Activated effector memory CD4-positive, alpha-beta T cell treated with anti-CD3 and anti-CD28 coated beads, Interleukin-2, amount 50 U/mL, for 16 hours (primary cell): ENCODE measurements around the gene DIP2C.
"Not testable (repeated sequence)": the region's sequence is repeated elsewhere in the genome, so short reads cannot be mapped to it uniquely, and the experiment has no call there.

Experiments used
- DNase-seq: peaks from one replicate; pipeline ENCODE4 v3.0.0-alpha.2; 2020

Gene DIP2C, protein sequence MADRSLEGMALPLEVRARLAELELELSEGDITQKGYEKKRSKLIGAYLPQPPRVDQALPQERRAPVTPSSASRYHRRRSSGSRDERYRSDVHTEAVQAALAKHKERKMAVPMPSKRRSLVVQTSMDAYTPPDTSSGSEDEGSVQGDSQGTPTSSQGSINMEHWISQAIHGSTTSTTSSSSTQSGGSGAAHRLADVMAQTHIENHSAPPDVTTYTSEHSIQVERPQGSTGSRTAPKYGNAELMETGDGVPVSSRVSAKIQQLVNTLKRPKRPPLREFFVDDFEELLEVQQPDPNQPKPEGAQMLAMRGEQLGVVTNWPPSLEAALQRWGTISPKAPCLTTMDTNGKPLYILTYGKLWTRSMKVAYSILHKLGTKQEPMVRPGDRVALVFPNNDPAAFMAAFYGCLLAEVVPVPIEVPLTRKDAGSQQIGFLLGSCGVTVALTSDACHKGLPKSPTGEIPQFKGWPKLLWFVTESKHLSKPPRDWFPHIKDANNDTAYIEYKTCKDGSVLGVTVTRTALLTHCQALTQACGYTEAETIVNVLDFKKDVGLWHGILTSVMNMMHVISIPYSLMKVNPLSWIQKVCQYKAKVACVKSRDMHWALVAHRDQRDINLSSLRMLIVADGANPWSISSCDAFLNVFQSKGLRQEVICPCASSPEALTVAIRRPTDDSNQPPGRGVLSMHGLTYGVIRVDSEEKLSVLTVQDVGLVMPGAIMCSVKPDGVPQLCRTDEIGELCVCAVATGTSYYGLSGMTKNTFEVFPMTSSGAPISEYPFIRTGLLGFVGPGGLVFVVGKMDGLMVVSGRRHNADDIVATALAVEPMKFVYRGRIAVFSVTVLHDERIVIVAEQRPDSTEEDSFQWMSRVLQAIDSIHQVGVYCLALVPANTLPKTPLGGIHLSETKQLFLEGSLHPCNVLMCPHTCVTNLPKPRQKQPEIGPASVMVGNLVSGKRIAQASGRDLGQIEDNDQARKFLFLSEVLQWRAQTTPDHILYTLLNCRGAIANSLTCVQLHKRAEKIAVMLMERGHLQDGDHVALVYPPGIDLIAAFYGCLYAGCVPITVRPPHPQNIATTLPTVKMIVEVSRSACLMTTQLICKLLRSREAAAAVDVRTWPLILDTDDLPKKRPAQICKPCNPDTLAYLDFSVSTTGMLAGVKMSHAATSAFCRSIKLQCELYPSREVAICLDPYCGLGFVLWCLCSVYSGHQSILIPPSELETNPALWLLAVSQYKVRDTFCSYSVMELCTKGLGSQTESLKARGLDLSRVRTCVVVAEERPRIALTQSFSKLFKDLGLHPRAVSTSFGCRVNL (N-terminal part only)

DNA sequence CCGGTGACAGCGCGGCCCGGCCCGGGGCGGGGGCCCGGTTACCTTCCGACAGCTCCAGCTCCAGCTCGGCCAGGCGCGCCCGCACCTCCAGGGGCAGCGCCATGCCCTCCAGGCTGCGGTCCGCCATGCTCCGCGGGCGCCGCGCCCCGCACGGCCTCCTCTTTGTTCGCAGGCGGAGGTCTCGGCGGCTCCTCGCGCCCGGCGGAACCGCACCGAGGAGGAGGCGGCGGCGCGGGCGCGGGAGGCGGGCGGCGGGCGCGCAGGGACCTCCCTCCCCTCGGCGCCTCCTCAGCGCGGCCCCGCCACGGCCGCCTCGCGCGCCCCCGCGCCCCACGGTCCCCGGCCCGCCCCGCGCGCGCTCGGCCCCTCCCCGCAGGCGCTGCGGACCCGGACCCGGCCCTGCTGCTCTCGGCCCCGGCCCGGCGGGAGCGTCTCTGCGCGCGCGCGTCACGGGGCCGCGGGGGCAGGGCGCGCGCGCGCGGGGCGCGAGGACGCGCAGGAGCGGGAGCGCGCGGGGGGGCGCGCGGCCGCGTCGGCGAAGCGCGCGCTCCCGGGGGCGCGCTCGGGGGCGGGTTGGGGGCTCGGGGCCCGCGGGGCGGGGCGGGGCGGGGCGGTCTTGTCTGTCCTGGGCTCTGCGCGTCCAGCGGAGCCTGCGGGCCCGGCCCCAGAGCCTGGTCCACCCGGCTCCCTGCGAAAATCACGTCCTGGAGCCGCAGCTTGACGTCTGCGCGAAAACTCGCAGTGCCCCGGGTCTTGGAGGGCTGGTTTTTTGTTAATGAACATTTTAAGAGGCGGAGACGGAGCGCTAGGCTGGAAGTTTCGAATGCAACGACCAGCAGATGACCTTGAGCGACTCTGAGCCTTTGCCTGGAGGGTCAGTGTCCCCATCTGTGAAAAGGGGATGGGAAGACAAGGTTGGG, at the start of gene DIP2C:
DIP2C (minus strand) TSS at position 217 of the 920 bp plus-strand sequence; CDS start at position 127, 90 bp downstream.
- no peak for DNase-seq

DNA sequence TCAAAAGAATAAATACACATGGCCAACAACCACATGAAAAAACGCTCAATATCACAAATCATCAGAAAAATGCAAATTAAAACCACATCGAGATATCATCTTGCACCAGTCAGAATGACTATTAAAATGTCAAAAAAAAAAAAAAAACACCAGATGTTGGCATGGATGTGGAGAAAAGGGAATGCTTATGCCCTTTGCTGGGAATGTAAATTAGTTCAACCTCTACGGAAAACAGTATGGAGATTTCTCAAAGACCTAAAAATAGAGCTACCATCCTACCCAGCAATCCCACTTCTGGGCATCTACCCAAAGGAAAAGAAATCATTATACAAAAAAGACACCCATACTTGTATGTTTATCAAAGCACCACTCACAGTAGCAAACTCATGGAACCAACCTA, 45.0 kb upstream of the DIP2C start:
- no peak for DNase-seq

DNA sequence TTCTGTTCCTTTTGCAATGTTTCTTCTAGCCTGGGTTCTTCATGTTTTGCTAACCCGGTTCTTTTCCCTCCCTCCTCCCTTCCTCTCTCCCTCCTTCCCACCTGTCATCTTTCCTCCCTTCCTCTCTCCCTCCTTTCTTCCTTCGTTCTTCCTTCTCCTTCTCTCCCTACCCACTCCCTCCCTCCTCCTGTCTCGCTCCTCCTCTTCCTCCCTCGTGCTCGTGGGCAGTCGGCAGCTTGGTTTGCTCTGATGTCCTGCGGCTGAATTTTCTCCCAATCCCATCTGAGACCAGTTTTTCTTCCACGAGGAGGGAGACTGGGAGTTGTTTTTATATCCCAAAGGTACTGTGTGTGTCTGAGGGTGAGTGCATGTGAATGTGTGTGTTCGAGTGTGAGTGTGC, 43.6 kb upstream of the DIP2C start:
- DNase-seq: no peak

DNA sequence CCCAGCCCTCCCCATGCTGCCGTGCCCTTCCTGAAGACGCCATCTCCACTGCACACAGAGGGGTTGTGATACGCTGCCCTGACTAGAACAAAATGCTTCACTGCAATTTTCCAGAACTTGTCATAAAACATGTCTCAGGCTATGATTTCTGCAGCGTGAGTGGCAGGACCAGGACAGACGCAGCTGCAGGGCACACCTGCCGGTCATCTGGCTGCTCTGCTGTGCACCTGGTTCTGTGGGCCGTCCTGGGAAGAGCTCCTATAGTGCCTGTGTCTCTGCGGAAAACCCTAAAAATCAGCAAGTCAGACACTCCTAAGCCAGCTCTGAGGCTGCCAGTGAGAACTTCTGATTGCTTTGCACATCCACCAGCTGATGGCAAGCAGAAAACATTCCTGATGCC, 39.7 kb upstream of the DIP2C start:
- DNase-seq: no peak

DNA sequence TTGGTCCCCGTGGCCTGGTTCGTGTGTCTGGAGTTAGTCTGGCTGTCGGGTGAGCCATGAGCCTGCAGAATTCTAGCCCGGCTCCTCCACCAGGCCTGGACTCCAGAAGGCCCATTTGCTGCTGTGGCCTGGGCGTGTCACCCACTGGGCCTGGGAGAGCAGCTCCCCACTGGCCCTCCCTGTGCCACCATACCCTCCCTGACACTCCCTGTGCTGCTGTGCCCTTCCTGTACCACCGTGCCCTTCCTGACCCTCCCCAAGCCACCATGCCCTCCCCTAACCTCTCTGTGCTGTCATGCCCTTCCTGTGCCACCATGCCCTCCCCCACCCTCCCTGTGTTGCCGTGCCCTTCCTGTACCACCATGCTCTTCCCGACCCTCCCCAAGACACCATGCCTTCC, 39.1 kb upstream of the DIP2C start:
- DNase-seq: no peak

DNA sequence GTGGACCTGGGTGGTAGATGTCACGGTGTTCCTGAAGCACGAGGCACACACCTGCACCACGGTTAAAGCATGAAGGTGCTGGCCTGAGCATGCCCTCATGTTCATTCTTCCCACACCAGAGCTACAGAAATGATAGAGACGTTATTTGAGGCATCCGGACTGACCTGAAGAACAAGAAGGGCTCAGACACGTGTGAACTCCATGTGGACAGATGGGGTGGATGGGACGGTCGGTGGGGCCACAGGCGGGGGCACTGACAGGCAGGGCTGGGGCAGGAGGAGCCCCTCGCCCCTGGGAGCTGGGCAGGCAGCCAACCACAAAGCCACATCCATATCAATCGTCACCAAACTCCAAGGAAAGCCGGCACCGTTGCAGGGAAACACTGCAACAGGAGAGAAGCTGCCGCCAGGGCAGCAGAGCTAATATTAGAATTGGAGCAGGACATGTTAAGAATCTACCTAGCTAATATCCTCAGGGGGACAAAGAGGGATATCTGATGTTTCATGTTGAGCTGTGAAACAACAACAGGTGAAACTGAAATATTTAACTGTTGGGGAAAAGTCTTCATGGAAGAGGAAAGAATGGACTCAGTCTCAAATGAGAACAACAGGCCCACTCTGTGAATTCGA, 37.8 kb upstream of the DIP2C start:
- no peak for DNase-seq

DNA sequence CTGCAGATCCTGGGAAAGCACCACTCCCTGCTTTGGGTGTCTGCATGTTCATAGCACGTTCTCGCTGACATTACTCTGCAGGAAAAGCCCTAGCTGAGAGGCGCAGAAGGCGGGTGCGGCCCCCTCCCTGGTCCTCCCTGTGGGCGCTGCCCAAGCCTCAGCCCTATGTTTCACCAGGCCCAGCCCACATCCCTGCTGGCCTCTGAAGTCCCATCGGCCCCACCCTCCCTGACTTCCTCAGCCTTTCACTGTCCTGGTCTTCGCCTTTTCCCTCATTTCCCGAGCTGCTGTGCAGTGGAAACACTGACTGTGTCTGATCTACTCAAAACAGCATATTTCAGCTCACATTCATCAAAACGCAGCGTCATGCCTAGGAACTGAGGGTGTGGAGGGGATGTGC, 36.3 kb upstream of the DIP2C start:
- no peak for DNase-seq

DNA sequence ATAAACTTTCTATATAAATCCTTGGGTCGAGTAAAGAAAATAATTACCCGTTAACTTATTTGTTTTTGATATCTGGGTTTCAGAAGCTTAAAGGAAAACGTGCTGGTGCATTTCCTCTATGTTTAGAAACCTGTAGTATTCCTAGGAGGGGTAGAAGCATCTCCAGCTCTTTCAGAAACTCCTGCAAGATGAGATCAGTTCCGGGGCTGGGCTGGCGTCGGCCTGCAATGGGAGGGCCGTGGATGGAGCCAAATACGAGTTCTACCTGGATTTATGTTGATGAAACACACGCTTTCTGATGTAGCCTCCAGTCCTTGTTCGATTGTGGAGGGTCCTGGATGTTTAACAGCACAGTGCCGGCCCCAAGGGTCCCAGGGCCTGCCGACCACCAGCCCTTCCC, 35.8 kb upstream of the DIP2C start:
- DNase-seq: no peak

DNA sequence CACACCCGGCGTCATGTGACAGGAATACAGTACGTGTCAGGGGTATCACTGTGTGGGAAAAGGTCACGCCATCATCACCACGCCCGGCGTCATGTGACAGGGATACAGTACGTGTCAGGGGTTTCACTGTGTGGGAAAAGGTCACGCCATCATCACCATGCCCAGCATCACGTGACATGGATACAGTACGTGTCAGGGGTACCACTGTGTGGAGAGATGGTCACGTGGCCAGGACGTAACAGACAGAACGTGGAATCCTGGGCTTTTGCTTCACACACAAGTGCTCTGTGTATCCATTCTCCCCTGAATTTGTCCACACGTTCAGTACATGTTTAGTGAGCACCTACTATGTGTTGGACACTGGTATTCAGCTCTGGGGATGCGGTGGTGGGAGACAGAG, 34.5 kb upstream of the DIP2C start:
- no peak for DNase-seq

DNA sequence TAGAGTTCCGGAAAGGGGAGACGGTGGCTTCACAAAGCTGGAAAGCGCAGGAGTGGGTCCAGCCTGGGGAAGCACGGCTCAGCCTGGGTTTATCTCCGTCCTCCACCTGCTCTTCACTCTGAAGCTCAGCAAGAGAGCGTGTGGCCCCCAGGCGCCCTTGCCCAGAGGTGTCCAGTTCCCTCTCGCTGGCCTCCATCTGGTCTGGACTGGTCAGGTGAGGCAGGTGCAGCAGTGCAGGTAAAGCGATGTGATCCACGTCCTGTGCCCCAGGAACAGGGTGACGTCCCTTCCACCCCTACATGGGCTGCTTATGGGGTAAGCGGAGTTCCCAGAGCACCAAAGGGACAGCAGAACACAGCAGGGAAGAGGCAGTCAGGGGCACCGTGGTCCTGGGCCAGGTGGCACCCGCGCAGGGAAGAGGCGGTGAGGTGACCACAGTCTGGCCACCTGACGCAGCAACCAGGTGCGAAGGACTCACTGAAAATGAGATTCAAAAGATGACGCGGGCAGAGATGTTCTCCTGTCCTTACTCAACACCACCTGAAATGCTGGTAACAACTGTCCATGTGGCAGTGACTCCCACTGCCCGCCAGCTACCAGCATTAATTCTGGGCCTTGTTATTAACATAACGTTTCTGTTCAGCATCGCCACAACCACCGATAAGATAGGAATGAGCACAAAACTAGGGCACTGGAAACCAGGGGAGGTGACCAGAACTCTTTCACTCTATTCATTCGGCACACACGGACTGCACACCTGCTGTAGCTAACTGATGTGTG, 33.0 kb upstream of the DIP2C start:
- DNase-seq: no peak

DNA sequence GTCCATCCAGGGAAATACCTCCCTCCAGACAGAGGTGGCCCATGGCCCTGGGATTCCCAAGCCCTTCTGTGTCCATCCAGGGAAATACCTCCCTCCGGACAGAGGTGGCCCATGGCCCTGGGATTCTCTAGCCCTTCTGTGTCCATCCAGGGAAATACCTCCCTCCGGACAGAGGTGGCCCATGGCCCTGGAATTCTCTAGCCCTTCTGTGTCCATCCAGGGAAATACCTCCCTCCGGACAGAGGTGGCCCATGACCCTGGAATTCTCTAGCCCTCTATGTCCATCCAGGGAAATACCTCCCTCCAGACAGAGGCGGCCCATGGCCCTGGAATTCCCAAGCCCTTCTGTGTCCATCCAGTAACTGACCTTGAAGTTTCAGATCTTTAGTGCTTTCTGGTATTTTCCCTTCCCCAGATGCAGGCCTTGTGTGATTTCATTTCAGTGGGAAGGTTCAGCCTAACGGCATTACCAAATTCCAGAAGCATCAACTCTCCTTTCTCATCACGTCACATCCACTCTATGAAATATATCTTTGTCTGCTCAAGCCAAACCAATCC, 28.8 kb upstream of the DIP2C start:
- DNase-seq: no peak

DNA sequence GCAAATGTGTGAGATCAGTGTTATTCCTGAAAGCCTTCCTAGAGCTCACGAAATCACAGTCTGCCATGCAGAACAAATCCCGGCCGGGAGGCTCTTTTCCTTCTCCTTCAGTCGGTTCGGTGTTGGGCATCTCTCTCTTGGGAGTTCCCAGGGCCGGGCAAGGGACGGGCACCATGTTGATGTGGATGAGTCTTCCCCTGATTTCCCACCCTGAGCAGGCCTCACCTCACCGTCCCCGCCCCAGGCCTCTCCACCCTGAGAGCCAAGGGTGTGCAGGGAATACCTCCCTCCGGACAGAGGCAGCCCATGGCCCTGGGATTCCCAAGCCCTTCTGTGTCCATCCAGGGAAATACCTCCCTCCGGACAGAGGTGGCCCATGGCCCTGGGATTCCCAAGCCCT, 28.0 kb upstream of the DIP2C start:
- no peak for DNase-seq

DNA sequence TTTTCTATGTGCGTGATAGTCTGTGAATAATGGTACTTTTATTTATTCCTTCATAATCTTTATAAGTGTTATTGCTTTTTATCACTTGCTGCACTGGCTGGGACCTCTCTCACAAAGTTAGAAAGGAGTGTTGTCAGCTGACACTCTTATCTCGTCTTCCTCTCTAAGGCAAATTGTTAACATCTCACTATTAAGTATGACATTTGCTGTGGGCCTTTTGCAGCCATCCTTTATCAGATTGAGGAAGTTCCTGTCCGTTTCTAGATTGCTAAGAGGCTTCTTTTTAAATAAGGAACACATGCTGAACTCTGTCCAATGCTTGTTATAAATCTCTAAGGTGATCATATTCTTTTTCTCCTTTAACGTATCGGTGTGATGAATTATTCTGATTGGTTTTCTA, 27.4 kb upstream of the DIP2C start:
- no peak for DNase-seq

DNA sequence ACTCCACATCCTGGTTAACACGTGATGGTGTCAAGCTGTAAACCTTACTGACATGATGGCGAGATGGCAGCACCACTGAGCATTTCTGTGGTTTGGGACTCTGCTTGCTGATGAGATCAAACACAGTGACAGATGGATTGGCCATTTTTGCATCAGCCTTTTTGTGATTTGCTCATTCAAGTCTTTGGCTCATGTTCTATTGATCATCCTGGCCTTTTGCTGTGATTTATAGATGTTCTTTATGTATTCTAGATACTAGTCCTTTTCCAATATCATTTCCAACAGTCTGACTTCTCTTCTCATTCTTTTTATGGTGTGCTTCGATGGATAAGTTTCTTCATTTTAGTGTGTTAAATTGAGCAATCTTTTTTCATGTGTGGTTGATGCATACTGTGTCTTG, 24.7 kb upstream of the DIP2C start:
- no peak for DNase-seq

DNA sequence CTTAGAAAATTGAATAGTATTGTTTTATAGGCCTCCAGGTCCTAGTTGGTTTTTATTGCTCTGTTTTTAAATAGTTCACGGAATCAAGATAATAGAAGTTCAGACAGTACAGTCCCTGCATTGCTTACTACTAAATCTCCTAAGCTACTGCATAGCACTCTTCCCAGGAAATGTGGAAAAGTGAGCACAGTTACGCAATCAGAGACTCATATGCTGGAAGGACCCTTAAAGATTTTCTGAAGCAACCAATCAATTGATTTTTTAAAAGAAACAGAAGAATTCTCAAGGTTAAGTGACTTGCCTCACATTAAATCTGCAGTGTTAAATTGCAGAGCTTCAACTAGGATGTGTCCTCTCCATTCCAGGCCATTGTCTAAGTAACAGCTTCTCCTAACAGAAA, 23.1 kb upstream of the DIP2C start:
- DNase-seq: no peak

DNA sequence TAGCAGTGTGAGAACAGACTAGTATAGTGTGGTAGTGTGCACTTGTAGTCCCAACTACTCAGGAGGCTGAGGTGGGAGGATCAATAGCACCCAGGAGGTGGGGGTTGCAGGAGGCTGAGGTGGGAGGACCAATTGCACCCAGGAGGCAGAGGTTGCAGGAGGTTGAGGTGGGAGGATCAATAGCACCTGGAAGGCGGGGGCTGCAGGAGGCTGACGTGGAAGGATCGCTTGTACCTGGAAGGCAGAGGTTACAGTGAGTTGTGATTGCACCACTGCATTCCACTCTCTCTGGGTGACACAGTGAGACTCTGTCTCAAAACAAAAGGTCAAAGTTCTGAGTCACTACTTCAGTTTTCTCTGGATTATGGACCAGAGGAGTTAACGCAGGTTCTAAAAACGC, 22.6 kb upstream of the DIP2C start:
- no peak for DNase-seq

DNA sequence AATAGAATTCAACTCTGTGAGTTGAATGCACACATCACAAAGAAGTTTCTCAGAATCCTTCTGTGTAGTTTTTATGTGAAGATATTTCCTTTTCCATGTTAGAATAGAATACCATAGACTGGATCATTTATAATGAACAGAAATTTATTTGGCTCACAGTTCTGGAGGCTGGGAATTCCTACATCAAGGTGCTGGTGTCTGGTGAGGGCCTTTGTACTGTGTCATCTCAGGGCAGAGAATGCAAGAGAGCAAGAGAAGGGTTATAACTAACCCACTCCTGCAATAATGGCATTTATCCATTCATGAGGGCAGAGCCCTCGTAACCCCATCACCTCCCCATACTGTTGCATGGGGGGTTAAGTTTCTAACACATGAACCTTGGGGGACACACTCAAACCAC, 18.4 kb upstream of the DIP2C start:
- DNase-seq: no peak

DNA sequence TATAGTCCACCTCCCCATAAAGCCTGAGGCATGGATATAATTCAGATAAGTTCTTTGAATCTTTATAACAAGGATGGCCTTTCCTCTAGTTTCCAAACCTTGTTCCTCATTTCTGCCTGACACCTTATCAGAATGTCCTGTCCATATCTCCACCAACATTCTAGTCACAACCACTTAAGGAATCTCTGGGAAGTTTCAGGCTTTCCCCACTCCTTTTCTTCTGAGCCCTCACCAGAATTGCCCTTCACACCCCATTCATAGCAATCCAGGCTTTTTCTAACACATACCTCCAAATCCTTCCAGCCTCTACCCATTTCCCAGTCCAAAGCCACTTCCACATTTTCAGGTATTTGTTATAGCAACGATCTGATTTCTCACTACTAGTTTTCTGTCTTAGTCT, 18.0 kb upstream of the DIP2C start:
- DNase-seq: no peak

DNA sequence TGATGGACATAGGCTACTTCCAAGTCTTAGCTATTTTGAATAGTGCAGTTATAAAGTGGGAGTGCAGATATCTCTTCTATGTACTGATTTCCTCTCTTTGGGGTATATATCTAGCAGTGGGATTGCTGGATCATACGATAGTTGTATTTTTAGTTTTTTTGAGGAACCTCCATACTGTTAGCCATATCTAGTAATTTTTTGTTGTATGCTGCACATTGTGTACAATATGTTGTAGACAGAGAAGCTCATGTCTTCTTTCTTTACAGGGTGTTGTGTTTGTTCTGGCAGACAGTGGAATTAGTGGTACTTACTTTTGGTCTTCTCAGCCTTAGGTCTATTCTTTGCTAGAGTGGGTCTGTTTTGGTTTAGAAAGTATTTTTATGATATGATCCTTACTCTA, 13.7 kb upstream of the DIP2C start:
- DNase-seq: no peak

DNA sequence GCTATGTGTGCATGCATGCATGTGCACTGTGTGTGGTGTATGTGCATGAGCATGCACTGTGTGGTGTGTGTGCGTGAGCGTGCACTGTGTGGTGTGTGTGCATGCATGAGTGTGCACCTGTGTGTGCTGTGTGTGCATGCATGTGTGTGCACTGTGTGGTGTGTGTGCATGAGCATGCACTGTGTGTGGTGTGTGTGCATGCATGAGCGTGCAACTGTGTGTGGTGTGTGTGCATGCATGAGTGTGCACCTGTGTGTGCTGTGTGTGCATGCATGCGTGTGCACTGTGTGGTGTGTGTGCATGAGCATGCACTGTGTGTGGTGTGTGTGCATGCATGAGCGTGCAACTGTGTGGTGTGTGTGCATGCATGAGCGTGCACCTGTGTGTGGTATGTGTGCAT, 10.7 kb upstream of the DIP2C start:
- DNase-seq: not testable (repeated sequence)
